Stimulated activated CD4-positive, alpha-beta T cell treated with anti-CD3 and anti-CD28 coated beads, TNF-alpha, amount 100 ng/mL, for 4 hours (primary cell): ENCODE results near the gene NSUN2.
"Not testable (repeated sequence)": the region's sequence is repeated elsewhere in the genome, so short reads cannot be mapped to it uniquely, and the experiment has no call there.

Experiments
- DNase-seq, 3 experiments: peaks; one replicate each; pipeline ENCODE4 v3.0.0-alpha.2; 2020; ENCODE audit warnings: low read depth in 3 of 3

The NSUN2 gene

GRCh38 chr5:6632888-6633468, at the start of gene NSUN2, which contains the start of gene SRD5A1:
Gene NSUN2, minus strand, starts transcription at chr5:6633044. Its CDS starts 65 bp downstream, at chr5:6632979.
Gene SRD5A1, plus strand, starts transcription at chr5:6633440. Its CDS starts 137 bp downstream, at chr5:6633577.
- peak; percentile 87 to 92 (median 88) for DNase-seq

GRCh38 chr5:6682239-6682638, 49.4 kb upstream of the NSUN2 start:
- DNase-seq: no peak

GRCh38 chr5:6681682-6682081, 48.8 kb upstream of the NSUN2 start:
- DNase-seq: no peak

GRCh38 chr5:6680922-6681321, 48.1 kb upstream of the NSUN2 start:
- DNase-seq: no peak

- DNase-seq: no peak
Observed at GRCh38 chr5:6678385-6678784, 45.5 kb upstream of the NSUN2 start.

- DNase-seq: no peak
Observed at GRCh38 chr5:6676702-6677101, 43.9 kb upstream of the NSUN2 start.

GRCh38 chr5:6675784-6676491, 43.1 kb upstream of the NSUN2 start:
- no peak for DNase-seq

GRCh38 chr5:6674886-6675285, 42.0 kb upstream of the NSUN2 start:
- DNase-seq: no peak

- no peak for DNase-seq
Observed at GRCh38 chr5:6674421-6674820, 41.6 kb upstream of the NSUN2 start.

GRCh38 chr5:6673963-6674362, 41.1 kb upstream of the NSUN2 start:
- DNase-seq: no peak

- DNase-seq: no peak
Observed at GRCh38 chr5:6673031-6673430, 40.2 kb upstream of the NSUN2 start.

- not testable (repeated sequence) for DNase-seq
Observed at GRCh38 chr5:6668717-6669116, 35.9 kb upstream of the NSUN2 start.

- no peak for DNase-seq
Observed at GRCh38 chr5:6667648-6668047, 34.8 kb upstream of the NSUN2 start.

- no peak for DNase-seq
Observed at GRCh38 chr5:6666762-6667161, 33.9 kb upstream of the NSUN2 start.

- no peak for DNase-seq
Observed at GRCh38 chr5:6660688-6661087, 27.8 kb upstream of the NSUN2 start.

- DNase-seq: no peak
Observed at GRCh38 chr5:6659941-6660684, 27.3 kb upstream of the NSUN2 start.

- DNase-seq: no peak
Observed at GRCh38 chr5:6656680-6657079, 23.8 kb upstream of the NSUN2 start.

GRCh38 chr5:6655432-6655831, 22.6 kb upstream of the NSUN2 start:
- no peak for DNase-seq

GRCh38 chr5:6652025-6652424, 19.2 kb upstream of the NSUN2 start:
- no peak for DNase-seq

GRCh38 chr5:6649681-6650080, 16.8 kb upstream of the NSUN2 start:
- no peak for DNase-seq

GRCh38 chr5:6649186-6649585, 16.3 kb upstream of the NSUN2 start:
- DNase-seq: no peak

- DNase-seq: not testable (repeated sequence)
Observed at GRCh38 chr5:6645571-6646362, 12.9 kb upstream of the NSUN2 start.
